SK-N-SH treated with all-trans-retinoic acid at 6 μM for 48 hours (cell line): ENCODE measurements around the gene IL24.
"Not testable (repeated sequence)": the region's sequence is repeated elsewhere in the genome, so short reads cannot be mapped to it uniquely, and the experiment has no call there.

Experiments
- ATAC-seq: fragments of 200-7000 bp; cut with Tn5 transposase; 3 replicates; pipeline ENCODE4 v1.9.1; 2020; ENCODE audit warnings: mild to moderate bottlenecking, moderate library complexity
- BACH2 ChIP-seq: fragments of 250-450 bp; sonication (Bioruptor Pico); IDR thresholded peaks from 2 replicates; pipeline ENCODE4 v1.9.0; 2021; ENCODE audit warnings: mild to moderate bottlenecking, borderline replicate concordance
- CSDC2 ChIP-seq: fragments of 250-450 bp; sonication (Bioruptor Pico); IDR thresholded peaks from 2 replicates; pipeline ENCODE4 v1.5.0; 2020; ENCODE audit warnings: mild to moderate bottlenecking, moderate library complexity
- CSRNP3 ChIP-seq: fragments of 250-450 bp; sonication (Bioruptor Pico); IDR thresholded peaks from 2 replicates; pipeline ENCODE4 v1.5.1; 2021; ENCODE audit warnings: mild to moderate bottlenecking, moderate library complexity
- ESRRG ChIP-seq: fragments of 250-450 bp; sonication (Bioruptor Pico); IDR thresholded peaks from 2 replicates; pipeline ENCODE4 v1.6.1; 2021; ENCODE audit warnings: mild to moderate bottlenecking
- GLIS3 ChIP-seq: fragments of 250-450 bp; sonication (Bioruptor Pico); IDR thresholded peaks from 2 replicates; pipeline ENCODE4 v1.5.0; 2020; ENCODE audit warnings: mild to moderate bottlenecking, moderate library complexity
- ISL1 ChIP-seq: fragments of 250-450 bp; sonication (Bioruptor Pico); IDR thresholded peaks from 2 replicates; pipeline ENCODE4 v2.1.2; 2022; ENCODE audit warnings: mild to moderate bottlenecking, moderate library complexity
- OSR1 ChIP-seq: fragments of 250-450 bp; sonication (Bioruptor Pico); IDR thresholded peaks from 2 replicates; pipeline ENCODE4 v1.8.0; 2022; ENCODE audit warnings: moderate library complexity, mild to moderate bottlenecking, inconsistent platforms
- POU6F1 ChIP-seq: fragments of 250-450 bp; sonication (Bioruptor Pico); IDR thresholded peaks from 2 replicates; pipeline ENCODE4 v1.8.0; 2021; ENCODE audit warnings: low read depth, mild to moderate bottlenecking, moderate library complexity, borderline replicate concordance
- PPARA ChIP-seq: fragments of 250-450 bp; sonication (Bioruptor Pico); IDR thresholded peaks from 2 replicates; pipeline ENCODE4 v1.5.0; 2020; ENCODE audit warnings: mild to moderate bottlenecking, borderline replicate concordance
- RARB ChIP-seq: fragments of 250-450 bp; sonication (Bioruptor Pico); IDR thresholded peaks from 2 replicates; pipeline ENCODE4 v1.8.0; 2021; ENCODE audit warnings: mild to moderate bottlenecking, moderate library complexity
- SNAI2 ChIP-seq: fragments of 250-450 bp; sonication (Bioruptor Pico); IDR thresholded peaks from 2 replicates; pipeline ENCODE4 v1.5.0; 2020; ENCODE audit warnings: mild to moderate bottlenecking, moderate library complexity
- TCF4 ChIP-seq: fragments of 250-450 bp; sonication (Bioruptor Pico); IDR thresholded peaks from 2 replicates; pipeline ENCODE4 v1.8.0; 2021; ENCODE audit warnings: mild to moderate bottlenecking, moderate library complexity, borderline replicate concordance
- TOX ChIP-seq: fragments of 250-450 bp; sonication (Bioruptor Pico); IDR thresholded peaks from 2 replicates; pipeline ENCODE4 v1.8.0; 2021; ENCODE audit warnings: mild to moderate bottlenecking, moderate library complexity, borderline replicate concordance
- TSHZ2 ChIP-seq: fragments of 250-450 bp; sonication (Bioruptor Pico); IDR thresholded peaks from 2 replicates; pipeline ENCODE4 v1.5.0; 2020; ENCODE audit warnings: mild to moderate bottlenecking, moderate library complexity
- ZFP3 ChIP-seq: fragments of 250-450 bp; sonication (Bioruptor Pico); IDR thresholded peaks from 2 replicates; pipeline ENCODE4 v1.5.0; 2020; ENCODE audit warnings: mild to moderate bottlenecking, moderate library complexity
- ZFP30 ChIP-seq: fragments of 450-650 bp; formaldehyde crosslinking; IDR thresholded peaks from 2 replicates; pipeline ENCODE4 v1.5.0; 2022; ENCODE audit warnings: mild to moderate bottlenecking, moderate library complexity
- ZNF565 ChIP-seq: fragments of 450-650 bp; formaldehyde crosslinking; conservative IDR thresholded peaks from 2 replicates; pipeline ENCODE4 v1.5.0; 2020; ENCODE audit warnings: low read depth, mild to moderate bottlenecking, moderate library complexity
- ZNF70 ChIP-seq: fragments of 450-650 bp; formaldehyde crosslinking; IDR thresholded peaks from 2 replicates; pipeline ENCODE4 v1.5.0; 2020; ENCODE audit warnings: mild to moderate bottlenecking, moderate library complexity
- ZNF8 ChIP-seq: fragments of 450-650 bp; formaldehyde crosslinking; IDR thresholded peaks from 2 replicates; pipeline ENCODE4 v1.5.0; 2020; ENCODE audit warnings: mild to moderate bottlenecking, moderate library complexity

Gene IL24

GRCh38 chr1:206922524-206922923, 25.3 kb downstream of the IL24 start:
- no peak for ATAC-seq
- no peak for TF ChIP-seq CSDC2 (CRISPR knock-in tag)
- no peak for TF ChIP-seq ZFP30 (CRISPR knock-in tag)
- TF ChIP-seq ZNF565 (CRISPR knock-in tag) = no peak
- TF ChIP-seq ESRRG (CRISPR knock-in tag) = no peak
- TF ChIP-seq RARB = no peak
- TF ChIP-seq, all 23 proteins: peak for 0

DNA sequence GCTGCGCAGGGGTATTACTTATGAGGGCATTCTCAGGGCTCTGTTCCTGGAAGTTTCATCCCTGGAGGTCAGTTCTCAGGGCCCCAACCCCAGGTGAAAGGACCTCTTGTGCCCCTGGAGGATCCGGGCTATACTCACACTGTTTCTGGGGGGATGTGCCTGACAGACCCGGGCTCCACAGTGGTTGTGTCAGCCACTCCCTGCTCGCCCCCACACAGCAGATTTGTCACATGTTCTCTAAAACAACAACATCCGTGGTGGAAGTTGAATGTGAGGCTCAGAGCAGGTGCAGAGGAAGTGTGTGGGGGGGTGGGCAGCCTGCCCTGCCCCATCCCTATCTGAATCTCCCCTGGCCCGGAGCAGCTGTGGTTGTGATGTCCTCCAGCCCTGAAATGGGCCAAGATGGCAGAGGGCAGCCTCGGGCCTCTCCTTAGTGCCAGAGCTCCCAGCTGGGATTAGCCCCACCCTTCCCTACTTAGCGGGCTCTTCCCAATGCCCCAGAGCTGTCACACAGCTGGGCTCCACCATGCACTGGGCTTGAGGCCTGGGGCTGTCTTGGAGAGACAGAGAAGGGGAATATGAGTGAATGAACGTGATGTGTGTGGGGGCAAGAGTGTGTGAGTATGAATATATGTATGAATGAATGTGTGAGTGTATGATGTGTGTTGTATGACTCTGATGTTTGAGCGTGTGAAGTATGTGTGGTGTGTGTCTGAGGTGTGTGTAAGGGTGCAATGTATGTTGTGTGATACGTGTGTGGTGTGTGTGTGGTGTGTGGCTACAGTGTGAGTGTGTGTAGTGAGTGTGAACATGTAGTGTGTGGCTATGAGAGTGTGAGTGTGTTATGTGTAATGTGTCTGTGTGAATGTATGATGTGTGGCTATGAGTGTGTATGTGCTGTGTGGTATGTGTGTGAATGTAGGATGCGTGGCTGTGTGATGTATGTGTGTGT, 26.0 kb downstream of the IL24 start:
- TF ChIP-seq ZFP30 (CRISPR knock-in tag) (no peak), ZFP3 (CRISPR knock-in tag) (no peak), ESRRG (CRISPR knock-in tag) (no peak), RARB (no peak), ZNF8 (CRISPR knock-in tag) (no peak), TSHZ2 (CRISPR knock-in tag) (no peak), BACH2 (CRISPR knock-in tag) (no peak), CSRNP3 (no peak), TOX (no peak), PPARA (CRISPR knock-in tag) (no peak), POU6F1 (CRISPR knock-in tag) (no peak), OSR1 (CRISPR knock-in tag) (no peak), GLIS3 (CRISPR knock-in tag) (no peak)
- ATAC-seq = no peak

GRCh38 chr1:206923961-206924557, 26.8 kb downstream of the IL24 start:
- not testable (repeated sequence) for ATAC-seq

GRCh38 chr1:206924592-206925105, 27.4 kb downstream of the IL24 start:
- ATAC-seq = no peak
- TF ChIP-seq SNAI2 (CRISPR knock-in tag) = no peak
- TF ChIP-seq ESRRG (CRISPR knock-in tag) = no peak
- no peak for TF ChIP-seq POU6F1 (CRISPR knock-in tag)
- TF ChIP-seq GLIS3 (CRISPR knock-in tag) = no peak
- TF ChIP-seq ZFP30 (CRISPR knock-in tag) = no peak
- no peak for TF ChIP-seq ZFP3 (CRISPR knock-in tag)
- no peak for TF ChIP-seq CSRNP3
- TF ChIP-seq PPARA (CRISPR knock-in tag) = no peak
- TF ChIP-seq ZNF565 (CRISPR knock-in tag) = no peak
- TF ChIP-seq ISL1 (CRISPR knock-in tag) = no peak
- TF ChIP-seq TCF4 (CRISPR knock-in tag) = no peak
- no peak for TF ChIP-seq OSR1 (CRISPR knock-in tag)
- no peak for TF ChIP-seq RARB
- no peak for TF ChIP-seq TSHZ2 (CRISPR knock-in tag)
- no peak for TF ChIP-seq ZNF8 (CRISPR knock-in tag)
- TF ChIP-seq BACH2 (CRISPR knock-in tag) = no peak
- TF ChIP-seq ZNF70 = no peak
- TF ChIP-seq CSDC2 (CRISPR knock-in tag) = no peak
